ENCODE data around the gene TICAM1. TPM values are rescaled to one million over a fixed set of nuclear protein-coding genes. Genes with fewer than 3 reads are reported as not detected.

TICAM1 gene
- total RNA-seq: 5.6 and 6.8 TPM in 2 replicates

GRCh38 chr19:4831304-4831978 is at the start of gene TICAM1:
Gene TICAM1, minus strand, starts transcription at chr19:4831712. Its CDS starts 13,335 bp downstream, at chr19:4818377.

GRCh38 chr19:4867534-4868285 is 36.2 kb upstream of the TICAM1 start, which contains the start of gene PLIN3:
Gene PLIN3, minus strand, starts transcription at chr19:4867667. Its CDS starts 6,273 bp downstream, at chr19:4861394.

GRCh38 chr19:4791183-4792018 is 40.1 kb downstream of the TICAM1 start, which contains the start of gene FEM1A:
Gene FEM1A, plus strand, starts transcription at chr19:4791734. Its CDS starts 121 bp downstream, at chr19:4791855.

Other genes with a start within 250 kb of the TICAM1 start
- 2.0 and 5.1 TPM in 2 replicates for gene TNFAIP8L1, start 192.2 kb downstream of the TICAM1 start, total RNA-seq
- gene MYDGF, start 161.4 kb downstream of the TICAM1 start, total RNA-seq: 175 and 218 TPM in 2 replicates
- 48.6 and 62.2 TPM in 2 replicates for gene DPP9, start 107.9 kb downstream of the TICAM1 start, total RNA-seq
- gene FEM1A, start 40.0 kb downstream of the TICAM1 start, total RNA-seq: 8.0 and 12.9 TPM in 2 replicates
- 438 and 453 TPM in 2 replicates for gene PLIN3, start 36.0 kb upstream of the TICAM1 start, total RNA-seq
- gene ARRDC5, start 71.2 kb upstream of the TICAM1 start, total RNA-seq: not detected in 2 replicates
- 12.7 and 42.9 TPM in 2 replicates for gene UHRF1, start 77.8 kb upstream of the TICAM1 start, total RNA-seq
- gene KDM4B, start 137.4 kb upstream of the TICAM1 start, total RNA-seq: 14.8 and 25.0 TPM in 2 replicates

Data from smooth muscle cell of trachea (primary cell).